ENCODE results near the gene GNAO1.

The GNAO1 gene

GRCh38 chr16:56305956-56306565 is 114.8 kb downstream of the GNAO1 start:
- H3K4me1 ChIP-seq (ENCODE audit: control insufficient read depth in 1 of 2, insufficient read depth in 2 of 2, low read length in 2 of 2): peaks cover under 1 to 3% of the 10 kb centered on the region in 2 donors
- H3K9me3 ChIP-seq (ENCODE audit: control insufficient read depth in 1 of 2, low read length in 2 of 2): no peaks in the 10 kb centered on the region
- no peak overlapping the region for H3K27ac ChIP-seq (ENCODE audit: low read length)

GRCh38 chr16:56306690-56307533 is 115.6 kb downstream of the GNAO1 start:
- peaks cover 0 to 3% of the 10 kb centered on the region in 2 donors for H3K4me1 ChIP-seq (ENCODE audit: control insufficient read depth in 1 of 2, insufficient read depth in 2 of 2, low read length in 2 of 2)
- H3K27me3 ChIP-seq (ENCODE audit: low read depth, low read length): no peaks in the 10 kb centered on the region
- H3K9me3 ChIP-seq (ENCODE audit: control insufficient read depth in 1 of 2, low read length in 2 of 2): no peaks in the 10 kb centered on the region
- no peaks in the 10 kb centered on the region for H3K36me3 ChIP-seq (ENCODE audit: control insufficient read depth in 1 of 2, insufficient read depth in 2 of 2, low read length in 2 of 2)
- no peak overlapping the region for H3K4me3 ChIP-seq (ENCODE audit: low read depth in 1 of 2, low read length in 2 of 2)
- no peak overlapping the region for H3K27ac ChIP-seq (ENCODE audit: low read length)

More at GRCh38 chr16:56305956-56306565, 114.8 kb downstream of the GNAO1 start:
- H3K36me3 ChIP-seq (ENCODE audit: control insufficient read depth in 1 of 2, insufficient read depth in 2 of 2, low read length in 2 of 2): no peaks in the 10 kb centered on the region
- H3K4me3 ChIP-seq (ENCODE audit: low read depth in 1 of 2, low read length in 2 of 2): no peak overlapping the region
- H3K27me3 ChIP-seq (ENCODE audit: low read depth, low read length): no peaks in the 10 kb centered on the region

GRCh38 chr16:56307534-56307873 is 116.2 kb downstream of the GNAO1 start:
- Histone ChIP-seq H3K4me1 (ENCODE audit: control insufficient read depth in 1 of 2, insufficient read depth in 2 of 2, low read length in 2 of 2) (peaks cover 0 to 4% of the 10 kb centered on the region in 2 donors), H3K9me3 (ENCODE audit: control insufficient read depth in 1 of 2, low read length in 2 of 2) (no peaks in the 10 kb centered on the region), H3K27ac (ENCODE audit: low read length) (no peak overlapping the region), H3K36me3 (ENCODE audit: control insufficient read depth in 1 of 2, insufficient read depth in 2 of 2, low read length in 2 of 2) (no peaks in the 10 kb centered on the region), H3K27me3 (ENCODE audit: low read depth, low read length) (no peaks in the 10 kb centered on the region), H3K4me3 (ENCODE audit: low read depth in 1 of 2, low read length in 2 of 2) (no peak overlapping the region)

- Histone ChIP-seq H3K9me3 (ENCODE audit: control insufficient read depth in 1 of 2, low read length in 2 of 2) (no peaks in the 10 kb centered on the region), H3K36me3 (ENCODE audit: control insufficient read depth in 1 of 2, insufficient read depth in 2 of 2, low read length in 2 of 2) (no peaks in the 10 kb centered on the region), H3K27ac (ENCODE audit: low read length) (no peak overlapping the region), H3K27me3 (ENCODE audit: low read depth, low read length) (no peaks in the 10 kb centered on the region), H3K4me1 (ENCODE audit: control insufficient read depth in 1 of 2, insufficient read depth in 2 of 2, low read length in 2 of 2) (peaks cover 0 to 4% of the 10 kb centered on the region in 2 donors), H3K4me3 (ENCODE audit: low read depth in 1 of 2, low read length in 2 of 2) (no peak overlapping the region)
These were observed 117.7 kb downstream of the GNAO1 start for GRCh38 chr16:56309008-56309407.

GRCh38 chr16:56310690-56311089 is 119.4 kb downstream of the GNAO1 start:
- Histone ChIP-seq H3K36me3 (ENCODE audit: control insufficient read depth in 1 of 2, insufficient read depth in 2 of 2, low read length in 2 of 2) (no peaks in the 10 kb centered on the region), H3K27me3 (ENCODE audit: low read depth, low read length) (no peaks in the 10 kb centered on the region), H3K9me3 (ENCODE audit: control insufficient read depth in 1 of 2, low read length in 2 of 2) (no peaks in the 10 kb centered on the region), H3K4me3 (ENCODE audit: low read depth in 1 of 2, low read length in 2 of 2) (no peak overlapping the region), H3K4me1 (ENCODE audit: control insufficient read depth in 1 of 2, insufficient read depth in 2 of 2, low read length in 2 of 2) (peaks cover 0 to 4% of the 10 kb centered on the region in 2 donors), H3K27ac (ENCODE audit: low read length) (no peak overlapping the region)

GRCh38 chr16:56311208-56312027 is 120.1 kb downstream of the GNAO1 start:
- Histone ChIP-seq H3K4me1 (ENCODE audit: control insufficient read depth in 1 of 2, insufficient read depth in 2 of 2, low read length in 2 of 2) (peaks cover 0 to 4% of the 10 kb centered on the region in 2 donors), H3K4me3 (ENCODE audit: low read depth in 1 of 2, low read length in 2 of 2) (no peak overlapping the region), H3K27me3 (ENCODE audit: low read depth, low read length) (no peaks in the 10 kb centered on the region), H3K9me3 (ENCODE audit: control insufficient read depth in 1 of 2, low read length in 2 of 2) (no peaks in the 10 kb centered on the region), H3K36me3 (ENCODE audit: control insufficient read depth in 1 of 2, insufficient read depth in 2 of 2, low read length in 2 of 2) (no peaks in the 10 kb centered on the region), H3K27ac (ENCODE audit: low read length) (no peak overlapping the region)

GRCh38 chr16:56312028-56312300 is 120.7 kb downstream of the GNAO1 start:
- no peaks in the 10 kb centered on the region for H3K9me3 ChIP-seq (ENCODE audit: control insufficient read depth in 1 of 2, low read length in 2 of 2)
- no peak overlapping the region for H3K27ac ChIP-seq (ENCODE audit: low read length)
- H3K4me1 ChIP-seq (ENCODE audit: control insufficient read depth in 1 of 2, insufficient read depth in 2 of 2, low read length in 2 of 2): peaks cover 0 to 4% of the 10 kb centered on the region in 2 donors
- H3K36me3 ChIP-seq (ENCODE audit: control insufficient read depth in 1 of 2, insufficient read depth in 2 of 2, low read length in 2 of 2): no peaks in the 10 kb centered on the region
- H3K4me3 ChIP-seq (ENCODE audit: low read depth in 1 of 2, low read length in 2 of 2): no peak overlapping the region
- H3K27me3 ChIP-seq (ENCODE audit: low read depth, low read length): no peaks in the 10 kb centered on the region

DNA sequence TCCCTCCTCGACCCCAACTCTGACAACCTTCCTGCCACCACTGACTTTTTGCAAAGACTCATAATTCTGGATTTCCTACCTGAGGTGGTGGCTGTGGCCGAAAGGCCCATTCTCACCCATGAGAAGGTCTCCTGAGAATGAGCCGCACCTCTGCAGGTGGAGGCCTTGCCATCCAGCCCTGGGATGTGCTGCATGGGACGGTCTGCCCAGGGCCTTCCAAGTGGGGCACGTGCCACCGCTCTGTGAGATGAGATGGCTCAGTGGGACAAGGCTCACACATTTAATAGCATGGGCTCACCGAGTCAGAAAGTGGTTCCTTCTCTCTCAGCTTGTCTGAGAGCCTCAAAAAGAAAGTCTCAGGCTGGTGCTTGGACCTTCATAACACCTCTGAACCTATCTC is 121.3 kb downstream of the GNAO1 start:
- H3K27me3 ChIP-seq (ENCODE audit: low read depth, low read length): no peaks in the 10 kb centered on the region
- H3K9me3 ChIP-seq (ENCODE audit: control insufficient read depth in 1 of 2, low read length in 2 of 2): no peaks in the 10 kb centered on the region
- no peak overlapping the region for H3K4me3 ChIP-seq (ENCODE audit: low read depth in 1 of 2, low read length in 2 of 2)
- H3K4me1 ChIP-seq (ENCODE audit: control insufficient read depth in 1 of 2, insufficient read depth in 2 of 2, low read length in 2 of 2): peaks cover 0 to 4% of the 10 kb centered on the region in 2 donors
- H3K36me3 ChIP-seq (ENCODE audit: control insufficient read depth in 1 of 2, insufficient read depth in 2 of 2, low read length in 2 of 2): no peaks in the 10 kb centered on the region
- H3K27ac ChIP-seq (ENCODE audit: low read length): no peak overlapping the region

- no peaks in the 10 kb centered on the region for H3K9me3 ChIP-seq (ENCODE audit: control insufficient read depth in 1 of 2, low read length in 2 of 2)
- peaks cover 8 to 14% of the 10 kb centered on the region in 2 donors for H3K4me1 ChIP-seq (ENCODE audit: control insufficient read depth in 1 of 2, insufficient read depth in 2 of 2, low read length in 2 of 2)
- H3K27me3 ChIP-seq (ENCODE audit: low read depth, low read length): no peaks in the 10 kb centered on the region
- H3K27ac ChIP-seq (ENCODE audit: low read length): no peak overlapping the region
- H3K4me3 ChIP-seq (ENCODE audit: low read depth in 1 of 2, low read length in 2 of 2): no peak overlapping the region
- no peaks in the 10 kb centered on the region for H3K36me3 ChIP-seq (ENCODE audit: control insufficient read depth in 1 of 2, insufficient read depth in 2 of 2, low read length in 2 of 2)
These were observed 123.1 kb downstream of the GNAO1 start for GRCh38 chr16:56314244-56314850.

- Histone ChIP-seq H3K27me3 (ENCODE audit: low read depth, low read length) (no peaks in the 10 kb centered on the region), H3K27ac (ENCODE audit: low read length) (no peak overlapping the region), H3K36me3 (ENCODE audit: control insufficient read depth in 1 of 2, insufficient read depth in 2 of 2, low read length in 2 of 2) (no peaks in the 10 kb centered on the region), H3K4me1 (ENCODE audit: control insufficient read depth in 1 of 2, insufficient read depth in 2 of 2, low read length in 2 of 2) (peaks cover 8 to 14% of the 10 kb centered on the region in 2 donors), H3K9me3 (ENCODE audit: control insufficient read depth in 1 of 2, low read length in 2 of 2) (no peaks in the 10 kb centered on the region), H3K4me3 (ENCODE audit: low read depth in 1 of 2, low read length in 2 of 2) (no peak overlapping the region)
These were observed 124.7 kb downstream of the GNAO1 start for GRCh38 chr16:56315955-56316354.

DNA sequence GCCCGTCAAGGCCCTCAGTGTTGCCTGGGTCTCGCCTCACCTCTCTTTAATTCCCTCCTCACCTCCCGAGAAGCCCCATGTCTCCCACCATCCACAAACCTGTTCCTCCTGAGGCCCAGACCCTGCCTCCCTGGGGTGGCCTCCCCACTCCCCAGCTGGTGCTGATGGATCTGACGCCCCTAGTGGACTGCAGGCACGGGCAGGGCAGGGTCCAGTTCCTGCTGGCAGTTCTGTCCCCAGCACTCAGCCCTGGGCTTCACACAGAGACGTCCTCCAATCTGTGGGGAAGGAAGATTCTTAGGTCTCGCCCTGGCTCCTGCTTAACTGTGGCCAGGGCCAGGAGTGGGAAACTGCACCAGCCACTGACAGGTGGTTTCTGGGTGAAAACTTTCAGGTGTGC is 125.3 kb downstream of the GNAO1 start:
- Histone ChIP-seq H3K4me3 (ENCODE audit: low read depth in 1 of 2, low read length in 2 of 2) (no peak overlapping the region), H3K36me3 (ENCODE audit: control insufficient read depth in 1 of 2, insufficient read depth in 2 of 2, low read length in 2 of 2) (no peaks in the 10 kb centered on the region), H3K9me3 (ENCODE audit: control insufficient read depth in 1 of 2, low read length in 2 of 2) (no peaks in the 10 kb centered on the region), H3K27me3 (ENCODE audit: low read depth, low read length) (no peaks in the 10 kb centered on the region), H3K4me1 (ENCODE audit: control insufficient read depth in 1 of 2, insufficient read depth in 2 of 2, low read length in 2 of 2) (peaks cover 8 to 14% of the 10 kb centered on the region in 2 donors), H3K27ac (ENCODE audit: low read length) (no peak overlapping the region)
